Measurements from ENCODE around the gene DACT1.

DACT1 gene

DNA sequence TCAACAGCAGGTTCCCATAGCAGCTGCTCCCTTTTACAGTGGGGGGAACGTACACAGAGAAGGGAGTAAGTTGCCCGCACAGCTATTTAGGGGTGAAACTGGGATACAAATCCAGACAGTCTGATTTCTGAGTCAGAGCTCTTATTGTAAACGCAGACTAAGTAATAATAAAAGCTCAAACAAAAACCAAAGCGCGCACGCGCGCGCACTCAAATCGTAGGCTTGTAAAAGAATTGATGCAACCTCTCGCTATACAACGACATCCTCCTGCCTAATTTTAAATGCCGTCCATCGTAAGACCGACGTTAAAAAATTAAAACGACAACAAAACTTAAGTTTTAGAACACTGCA, 747 bp upstream of the DACT1 start:
- no peak for DNase-seq

DNA sequence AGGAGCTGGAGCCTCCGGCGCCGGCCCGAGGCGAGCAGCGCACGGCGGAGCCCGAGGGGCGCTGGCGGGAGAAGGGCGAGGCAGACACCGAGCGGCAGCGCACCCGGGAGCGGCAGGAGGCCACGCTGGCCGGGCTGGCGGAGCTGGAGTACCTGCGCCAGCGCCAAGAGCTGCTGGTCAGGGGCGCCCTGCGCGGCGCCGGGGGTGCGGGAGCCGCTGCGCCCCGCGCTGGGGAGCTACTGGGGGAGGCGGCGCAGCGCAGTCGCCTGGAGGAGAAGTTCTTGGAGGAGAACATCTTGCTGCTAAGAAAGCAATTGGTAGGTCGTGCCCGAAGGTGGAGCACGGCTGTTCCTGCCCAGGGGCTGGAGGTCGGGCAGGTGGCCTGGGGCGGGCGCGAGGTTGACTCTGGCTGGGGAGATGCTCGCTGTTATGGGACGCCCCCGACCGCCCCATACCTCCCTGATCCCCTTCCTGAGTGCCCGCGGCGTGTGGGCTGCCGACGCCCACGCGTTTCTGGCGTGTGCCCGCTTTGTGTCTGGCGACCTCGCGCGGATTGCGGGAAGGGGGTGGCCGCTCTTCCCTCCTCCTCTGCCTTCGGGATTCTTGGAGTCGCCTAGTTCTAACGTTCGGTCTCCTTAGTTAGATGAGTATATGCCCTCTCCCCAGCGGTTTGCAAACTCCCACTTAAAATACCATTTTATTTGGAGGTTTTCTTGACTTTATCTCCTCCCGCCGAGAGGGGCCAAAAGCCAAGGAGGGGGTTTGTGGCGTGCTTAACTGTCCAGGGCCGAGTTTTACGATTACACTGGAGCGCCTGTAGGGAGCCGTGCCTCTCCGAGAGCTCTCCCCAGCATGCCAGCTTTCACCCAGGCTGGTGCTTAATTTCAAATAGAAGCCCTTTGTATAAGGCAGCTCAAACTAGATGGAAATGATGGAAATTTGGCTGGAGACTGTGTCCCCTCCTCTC, 752 bp downstream of the DACT1 start:
- DNase-seq = no peak

DNA sequence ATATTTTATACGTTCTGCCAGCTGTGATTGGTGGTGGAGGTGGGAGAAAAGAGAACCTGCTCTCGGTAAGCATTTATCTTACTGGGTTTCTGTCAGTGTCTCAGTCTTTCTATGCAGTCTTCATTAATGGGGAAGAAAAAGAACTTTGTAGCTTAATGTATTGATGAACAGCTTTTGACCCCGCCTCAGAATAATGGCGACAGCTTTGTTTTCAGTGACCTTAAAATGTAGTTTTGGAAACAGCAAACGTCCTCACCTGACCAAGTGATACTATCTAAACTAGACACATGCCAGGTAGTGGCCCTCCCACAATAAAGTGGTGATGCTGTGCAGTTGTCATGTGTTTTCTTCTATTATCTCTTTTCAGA, 1.4 kb downstream of the DACT1 start:
- DNase-seq = no peak

DNA sequence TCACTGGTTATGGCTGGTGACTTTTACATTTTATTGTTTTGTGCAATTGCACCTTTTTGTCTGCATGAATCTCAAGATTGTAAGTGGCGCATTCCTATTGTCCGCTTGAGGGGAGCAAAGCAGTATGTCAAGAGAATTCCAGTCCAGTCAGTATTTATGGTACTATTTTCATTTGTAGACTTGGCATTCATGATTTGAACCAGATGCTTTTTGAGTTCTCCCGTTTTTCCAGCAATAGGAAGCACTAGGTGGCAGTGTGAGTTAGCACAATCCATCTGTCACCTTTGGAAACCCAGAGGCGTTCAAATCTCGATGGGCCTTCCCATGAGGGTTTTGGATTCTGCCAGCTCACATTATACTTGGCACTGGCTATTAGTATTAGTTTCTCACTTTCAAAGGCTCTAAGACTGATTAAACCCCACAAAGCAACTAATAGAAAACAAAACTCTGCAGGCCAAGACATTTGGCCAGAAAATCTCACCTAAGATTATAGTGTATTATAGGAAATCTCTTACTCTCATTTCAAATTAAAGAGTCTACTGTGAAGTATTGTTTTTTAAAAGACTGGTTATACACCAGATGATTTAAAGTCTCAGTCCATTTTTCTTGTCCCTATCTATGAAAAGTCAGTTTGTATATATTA, 2.2 kb downstream of the DACT1 start:
- peak; percentile 70 for DNase-seq

DNA sequence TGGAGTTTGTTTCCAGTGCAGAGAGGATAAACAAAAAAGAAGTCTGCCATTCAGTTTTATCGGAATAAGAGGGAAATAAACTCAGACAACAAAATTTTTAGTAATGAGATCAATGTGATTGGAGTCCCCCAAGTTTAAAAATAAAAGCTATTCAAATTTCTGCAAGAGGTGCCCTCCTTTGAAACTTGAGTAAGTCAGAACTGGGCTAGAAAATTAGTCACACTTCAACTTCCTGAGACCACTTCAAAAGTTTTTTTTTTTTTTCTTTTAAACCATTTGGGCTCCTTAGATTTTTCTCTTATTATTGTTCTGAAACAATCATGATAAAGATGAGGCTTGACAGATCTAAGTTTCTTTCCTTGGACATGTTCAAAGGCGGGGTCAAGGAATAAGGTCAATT, 3.2 kb downstream of the DACT1 start:
- no peak for DNase-seq

DNA sequence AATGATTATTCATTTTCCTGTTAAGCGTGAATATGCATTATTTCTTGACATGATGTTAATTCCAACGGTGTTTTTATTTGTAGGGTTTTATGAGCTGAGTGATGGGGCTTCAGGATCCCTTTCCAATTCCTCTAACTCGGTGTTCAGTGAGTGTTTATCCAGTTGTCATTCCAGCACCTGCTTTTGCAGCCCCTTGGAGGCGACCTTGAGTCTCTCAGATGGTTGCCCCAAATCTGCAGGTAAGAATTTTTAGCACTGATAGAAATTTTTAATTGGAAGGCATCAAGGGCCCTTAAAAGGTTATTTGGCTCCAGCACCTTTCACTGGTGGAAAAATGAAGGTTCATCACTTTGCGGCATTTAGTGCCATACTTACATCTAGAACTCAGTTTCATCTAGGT, 3.7 kb downstream of the DACT1 start:
- no peak for DNase-seq

DNA sequence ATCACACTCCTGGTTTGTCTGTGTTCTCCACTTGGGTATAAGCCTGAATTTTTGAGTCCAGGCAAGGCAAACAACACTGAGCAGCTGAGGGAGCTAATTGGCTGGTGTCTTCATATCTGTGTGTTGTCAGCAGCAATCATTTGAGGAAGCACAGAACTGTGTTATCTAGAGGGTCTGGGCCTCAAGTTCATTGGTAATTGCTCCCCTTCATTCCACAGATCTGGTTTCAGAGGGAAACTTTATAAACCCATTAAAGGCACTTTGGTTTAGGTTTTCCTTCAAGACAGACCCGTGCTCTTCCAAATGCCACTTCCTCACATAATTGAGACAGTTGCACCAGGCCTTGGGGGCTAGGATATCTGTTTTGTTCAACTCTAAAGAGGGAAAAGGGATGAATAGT, 5.6 kb downstream of the DACT1 start:
- DNase-seq = no peak

DNA sequence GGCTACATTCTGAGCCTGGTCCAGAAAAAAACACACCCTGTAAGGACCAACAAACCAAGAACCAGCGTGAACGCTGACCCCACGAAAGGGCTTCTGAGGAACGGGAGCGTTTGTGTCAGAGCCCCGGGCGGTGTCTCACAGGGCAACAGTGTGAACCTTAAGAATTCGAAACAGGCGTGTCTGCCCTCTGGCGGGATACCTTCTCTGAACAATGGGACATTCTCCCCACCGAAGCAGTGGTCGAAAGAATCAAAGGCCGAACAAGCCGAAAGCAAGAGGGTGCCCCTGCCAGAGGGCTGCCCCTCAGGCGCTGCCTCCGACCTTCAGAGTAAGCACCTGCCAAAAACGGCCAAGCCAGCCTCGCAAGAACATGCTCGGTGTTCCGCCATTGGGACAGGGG, 7.9 kb downstream of the DACT1 start:
- DNase-seq = no peak

DNA sequence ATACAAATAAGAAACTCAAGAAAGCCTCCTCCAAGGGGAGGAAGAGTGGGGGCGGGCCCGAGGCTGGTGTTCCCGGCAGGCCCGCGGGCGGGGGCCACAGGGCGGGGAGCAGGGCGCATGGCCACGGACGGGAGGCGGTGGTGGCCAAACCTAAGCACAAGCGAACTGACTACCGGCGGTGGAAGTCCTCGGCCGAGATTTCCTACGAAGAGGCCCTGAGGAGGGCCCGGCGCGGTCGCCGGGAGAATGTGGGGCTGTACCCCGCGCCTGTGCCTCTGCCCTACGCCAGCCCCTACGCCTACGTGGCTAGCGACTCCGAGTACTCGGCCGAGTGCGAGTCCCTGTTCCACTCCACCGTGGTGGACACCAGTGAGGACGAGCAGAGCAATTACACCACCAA, 8.7 kb downstream of the DACT1 start:
- DNase-seq = no peak

DNA sequence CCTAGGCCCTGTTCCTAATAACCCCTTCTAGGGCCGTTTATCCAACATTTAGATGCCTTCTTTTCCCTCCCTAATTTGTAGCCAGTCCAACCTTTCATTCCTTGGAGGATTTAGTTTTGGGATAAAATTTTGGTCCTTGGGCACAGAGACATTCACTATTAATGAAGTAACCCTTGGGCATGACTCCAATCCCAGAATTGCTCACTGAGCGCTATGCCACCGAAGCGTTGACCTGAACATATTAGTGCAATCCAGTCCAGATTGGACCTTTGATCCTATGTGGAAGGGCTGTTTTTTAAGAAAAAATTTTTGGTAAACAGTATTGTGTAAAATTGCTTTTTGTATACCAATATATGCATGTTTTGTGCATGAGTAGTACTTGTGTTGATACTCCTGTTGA, 10.0 kb downstream of the DACT1 start:
- DNase-seq = no peak

DNA sequence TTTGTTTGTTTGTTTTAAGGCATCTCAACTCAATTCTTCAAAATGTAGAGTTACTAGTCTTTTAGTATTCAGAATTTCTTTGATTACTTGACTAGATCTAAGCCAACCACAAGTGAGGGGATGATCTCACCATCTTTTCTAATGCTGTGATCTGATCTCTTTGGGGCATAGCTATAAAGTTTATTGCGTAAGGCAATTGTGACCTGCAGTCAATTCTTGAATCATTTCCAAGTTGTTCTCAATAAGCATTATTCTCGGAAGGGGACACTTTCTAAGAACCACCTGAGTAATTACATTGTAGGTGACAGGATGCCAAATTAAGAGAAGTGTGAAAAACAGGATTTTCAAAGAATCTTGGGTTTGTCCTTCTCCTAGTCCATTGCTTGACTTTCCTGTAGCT, 13.1 kb downstream of the DACT1 start:
- DNase-seq = no peak

DNA sequence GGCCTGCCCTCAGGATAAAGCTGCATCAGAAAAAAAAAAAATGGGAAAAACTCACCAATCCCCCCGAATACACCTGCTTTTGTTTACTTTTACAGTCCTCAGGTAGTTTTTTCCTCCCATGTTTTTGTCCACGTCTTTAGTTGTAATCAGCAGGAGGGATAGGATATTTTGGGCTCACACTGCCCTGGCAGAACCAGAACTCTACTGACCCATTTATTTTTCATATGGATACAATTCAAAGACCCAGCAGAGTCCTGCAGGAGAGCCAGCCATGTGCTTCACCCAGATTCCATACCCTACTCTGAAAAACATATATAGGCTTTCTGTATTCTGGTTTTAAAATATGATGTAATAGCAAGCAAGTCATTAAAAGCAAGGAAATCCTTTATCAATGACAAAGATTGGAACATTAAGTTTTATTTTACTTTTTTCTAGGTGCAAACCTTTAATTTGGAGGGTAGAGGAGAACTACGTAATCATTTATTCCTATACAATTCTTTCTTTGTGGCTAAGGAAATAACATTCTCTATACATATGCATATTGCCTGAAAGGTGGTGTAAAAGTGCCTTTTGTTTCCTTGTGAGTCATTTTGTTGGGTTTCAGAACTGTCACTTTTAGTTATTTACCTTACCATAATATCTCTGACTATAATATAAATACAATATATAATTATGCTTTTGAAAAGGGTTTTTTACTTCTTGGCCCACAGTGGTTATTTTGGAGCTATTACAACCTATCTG, 19.1 kb downstream of the DACT1 start:
- peak; percentile 44 for DNase-seq

DNA sequence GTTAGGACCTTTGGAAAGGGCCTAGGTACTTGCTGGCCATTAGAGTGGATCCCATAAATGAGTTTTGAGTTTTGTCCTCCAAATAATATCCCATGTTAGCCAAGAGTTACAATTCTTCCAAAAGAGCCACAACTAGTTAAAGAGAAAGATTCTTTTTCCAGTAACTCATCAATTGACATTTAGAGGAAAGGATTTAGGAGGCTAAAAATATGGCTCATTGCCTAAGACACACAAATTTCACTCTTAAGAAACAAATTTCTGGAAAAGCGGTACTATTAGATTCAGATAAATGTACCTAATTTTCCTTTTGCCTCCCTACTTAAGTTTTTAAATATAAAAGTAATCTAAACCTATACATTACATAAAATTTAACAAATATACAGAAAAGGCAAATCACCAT, 21.3 kb downstream of the DACT1 start:
- no peak for DNase-seq

DNA sequence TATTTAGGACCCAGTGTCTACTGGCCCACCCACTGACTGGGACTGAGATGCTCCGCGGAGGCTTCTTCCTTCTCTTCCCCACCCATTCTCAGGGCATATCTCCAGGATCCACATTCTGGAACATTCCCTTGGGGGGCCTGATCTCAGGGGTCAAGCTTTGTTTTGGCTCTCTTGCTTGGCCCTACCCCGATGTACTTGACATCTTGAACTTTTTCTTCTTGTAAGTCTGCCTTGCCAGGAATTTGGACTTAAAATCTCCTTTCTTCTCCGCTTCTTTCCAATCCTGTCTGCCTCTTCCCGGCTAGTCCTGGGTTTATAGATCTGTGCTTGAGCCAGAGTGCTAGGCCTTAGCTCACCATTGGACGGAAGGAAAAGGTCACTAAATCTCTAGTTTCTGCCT, 22.1 kb downstream of the DACT1 start:
- no peak for DNase-seq

DNA sequence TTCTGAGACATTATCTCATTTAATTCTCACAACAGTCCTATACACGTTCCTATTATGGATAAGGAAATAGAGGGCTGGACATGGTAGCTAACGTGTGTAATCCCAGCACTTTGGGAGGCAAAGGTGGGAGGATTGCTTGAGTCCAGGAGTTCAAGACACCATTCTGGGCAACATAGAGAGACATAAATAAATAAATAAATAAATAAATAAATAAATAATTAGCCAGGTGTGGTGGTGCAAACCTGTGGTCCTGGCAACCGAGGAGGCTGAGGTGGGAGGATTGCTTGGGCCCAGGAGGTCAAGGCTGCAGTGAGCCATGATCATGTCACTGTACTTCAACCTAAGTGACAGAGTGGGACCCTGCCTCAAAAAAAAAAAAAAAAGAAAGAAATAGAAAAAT, 22.6 kb downstream of the DACT1 start:
- no peak for DNase-seq

DNA sequence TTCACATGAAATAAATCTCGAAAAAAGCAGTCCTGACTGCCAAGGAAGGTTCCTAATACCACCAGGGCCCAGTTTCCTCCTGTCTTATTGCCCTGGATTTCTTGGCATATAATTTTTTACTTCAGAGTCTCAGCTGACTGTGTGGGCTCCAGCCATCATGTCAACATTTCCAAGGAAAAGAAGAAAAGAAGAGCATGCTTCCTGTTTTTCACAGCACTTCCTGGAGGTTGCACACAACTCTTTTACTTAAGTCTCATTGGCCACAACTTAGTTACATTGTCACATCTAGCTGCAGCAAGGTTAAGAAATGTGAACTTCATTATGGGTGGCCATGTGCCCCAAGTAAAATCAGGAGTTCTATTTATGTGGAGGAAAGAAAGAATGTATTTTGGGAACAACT, 24.3 kb downstream of the DACT1 start:
- DNase-seq = no peak

DNA sequence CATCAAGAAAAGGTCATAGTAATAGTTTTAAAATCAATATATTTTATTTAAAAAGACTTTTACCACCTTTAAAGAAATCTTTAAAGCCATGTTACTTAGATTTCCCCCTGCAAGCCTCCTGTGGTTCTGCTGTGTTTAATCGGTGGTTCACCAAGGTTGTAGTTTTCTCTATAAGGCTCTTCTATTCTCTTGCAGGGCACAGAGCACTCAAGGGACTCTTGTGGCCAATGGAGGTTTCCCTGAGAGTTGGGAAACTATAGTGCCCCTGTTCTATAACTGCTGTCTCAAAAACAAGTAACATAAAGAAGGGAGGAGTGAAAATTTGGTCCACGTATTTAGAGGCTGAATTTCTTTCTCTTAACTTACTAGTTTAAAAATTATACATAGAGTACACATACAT, 25.0 kb downstream of the DACT1 start:
- no peak for DNase-seq

DNA sequence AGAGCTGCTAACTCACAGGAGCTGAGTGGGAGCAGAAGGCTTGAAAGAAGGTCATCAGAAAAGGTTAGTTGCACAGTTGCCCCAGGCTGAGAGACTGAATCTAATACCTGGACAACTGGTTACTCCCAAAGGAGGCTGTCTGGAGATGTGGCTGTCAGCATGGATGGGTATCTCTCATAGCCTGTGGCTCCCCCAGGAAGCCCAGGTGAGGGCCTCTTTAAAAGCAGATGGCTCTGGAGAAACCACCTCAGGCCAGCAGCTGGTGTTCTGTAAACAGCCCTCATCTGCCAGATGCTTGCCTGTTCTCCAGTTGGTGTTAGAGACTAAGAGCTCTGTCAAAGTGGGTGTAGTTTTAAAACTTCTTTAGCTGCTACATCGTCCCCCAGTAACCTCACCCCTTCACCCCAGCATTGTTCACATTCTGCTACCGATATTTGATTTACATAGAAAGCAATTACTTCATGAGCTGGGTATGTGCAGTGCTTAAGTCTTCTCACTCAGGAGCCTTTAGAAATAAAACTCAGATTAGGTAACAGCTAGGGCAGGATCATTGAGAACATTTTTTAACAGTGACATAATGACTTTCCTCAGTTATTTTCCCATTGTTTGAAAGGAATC, 25.8 kb downstream of the DACT1 start:
- DNase-seq = peak; percentile 79

DNA sequence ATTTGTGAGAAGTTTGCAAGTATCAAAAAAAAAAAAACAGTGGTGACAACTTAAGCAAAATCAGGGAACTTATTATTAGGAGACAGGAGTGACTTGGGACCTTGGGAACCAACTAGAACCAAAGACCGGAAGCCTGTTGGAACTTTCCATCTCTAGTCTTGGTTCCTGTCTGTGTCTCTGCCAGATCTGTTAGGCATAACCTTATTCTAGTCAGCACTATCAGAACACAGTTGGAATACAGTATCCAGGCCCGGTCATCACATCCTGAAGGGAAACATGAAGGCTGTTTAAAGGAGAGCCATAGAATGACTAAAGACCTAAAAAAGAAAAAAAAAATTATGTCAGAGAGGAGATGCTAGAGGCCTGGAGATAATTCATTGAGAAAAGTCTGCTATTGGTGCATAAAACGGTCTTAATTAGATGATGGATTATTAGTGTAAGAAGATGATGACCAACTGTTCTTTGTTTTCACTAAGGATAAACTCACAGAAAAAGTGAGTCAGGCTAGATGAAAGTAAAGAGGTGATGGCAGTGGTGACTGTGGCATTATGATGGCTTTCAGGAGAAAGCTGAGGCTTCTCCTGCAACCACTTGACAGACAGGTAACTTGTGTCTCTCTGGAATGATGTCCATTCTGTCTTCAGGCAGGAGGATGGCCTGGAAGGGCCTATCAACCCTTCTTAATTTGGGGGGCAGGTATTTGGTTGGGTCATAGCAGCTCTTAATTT, 28.2 kb downstream of the DACT1 start:
- no peak for DNase-seq

DNA sequence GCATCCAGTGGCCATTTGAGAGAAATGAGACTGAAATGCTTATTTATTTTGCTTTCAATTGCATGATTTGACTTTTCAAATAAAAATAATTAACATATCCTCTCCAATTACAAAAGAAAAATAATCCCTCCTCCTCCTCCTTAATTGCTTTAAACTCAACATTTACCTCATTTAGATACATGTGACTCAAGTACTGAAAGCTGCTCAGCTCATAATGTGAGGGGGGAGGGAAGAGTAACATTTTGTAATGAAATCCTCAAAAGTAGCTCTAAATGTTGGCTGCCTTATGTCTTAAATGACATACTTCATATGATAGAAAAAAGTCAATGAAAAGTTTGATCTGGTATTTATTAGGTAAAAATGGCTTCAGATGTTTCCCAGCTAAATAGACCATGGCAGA, 29.0 kb downstream of the DACT1 start:
- no peak for DNase-seq

DNA sequence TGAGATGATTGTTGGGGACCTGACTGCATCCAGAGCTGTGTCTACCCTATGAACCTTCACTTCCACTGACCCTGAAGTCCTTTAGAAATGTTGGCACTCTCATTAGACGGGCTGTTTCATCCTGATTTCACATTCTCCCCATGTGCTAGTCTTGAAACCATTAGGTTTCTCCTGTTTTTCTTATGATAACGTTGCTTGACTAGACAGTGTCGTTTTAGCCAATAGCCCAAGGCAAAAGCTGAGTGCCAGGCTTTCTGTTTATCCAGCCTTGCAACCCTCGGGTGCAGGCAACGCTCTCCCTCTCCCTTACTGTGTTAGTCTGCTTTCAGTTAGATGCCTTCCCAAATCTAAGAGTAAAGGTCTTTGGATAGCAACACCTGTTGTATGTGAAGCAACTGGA, 30.1 kb downstream of the DACT1 start:
- no peak for DNase-seq

DNA sequence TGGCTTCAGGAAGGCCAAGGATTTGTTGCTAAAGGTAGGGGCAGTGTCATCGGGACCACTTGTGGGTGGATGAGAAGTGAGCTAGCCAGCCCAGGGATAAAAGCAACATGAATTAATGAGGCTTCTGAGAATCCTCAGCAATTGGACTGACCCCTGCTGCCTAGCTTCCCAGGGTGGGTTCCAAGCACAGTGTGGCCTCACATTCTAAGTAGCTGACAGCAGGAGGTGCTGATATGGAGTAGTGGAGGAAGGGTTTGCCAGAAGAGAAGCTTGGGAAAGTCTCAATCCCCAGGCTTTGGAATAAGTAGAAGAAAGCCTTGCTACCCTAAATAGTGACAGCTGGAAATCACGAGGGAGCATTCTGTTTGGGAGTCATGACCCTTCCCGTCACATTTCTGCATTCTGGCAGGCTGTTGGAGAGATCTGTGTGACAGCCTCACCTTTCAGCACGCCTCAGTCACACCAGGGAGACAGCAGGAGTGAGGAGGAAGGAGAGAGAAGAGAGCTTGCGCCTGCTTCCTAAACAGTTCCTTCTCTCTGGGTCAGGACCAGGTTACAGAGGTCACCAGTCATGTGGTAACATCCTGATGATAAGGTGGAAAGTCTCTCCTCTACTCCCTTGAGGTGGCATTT, 31.2 kb downstream of the DACT1 start:
- DNase-seq = no peak
